ENCODE measurements around the gene FAAP20. TPM values are rescaled to one million over a fixed set of nuclear protein-coding genes. Genes with fewer than 3 reads are reported as not detected.

FAAP20 gene
- total RNA-seq, 1 experiment from 2014 or later: 72.1 TPM

DNA sequence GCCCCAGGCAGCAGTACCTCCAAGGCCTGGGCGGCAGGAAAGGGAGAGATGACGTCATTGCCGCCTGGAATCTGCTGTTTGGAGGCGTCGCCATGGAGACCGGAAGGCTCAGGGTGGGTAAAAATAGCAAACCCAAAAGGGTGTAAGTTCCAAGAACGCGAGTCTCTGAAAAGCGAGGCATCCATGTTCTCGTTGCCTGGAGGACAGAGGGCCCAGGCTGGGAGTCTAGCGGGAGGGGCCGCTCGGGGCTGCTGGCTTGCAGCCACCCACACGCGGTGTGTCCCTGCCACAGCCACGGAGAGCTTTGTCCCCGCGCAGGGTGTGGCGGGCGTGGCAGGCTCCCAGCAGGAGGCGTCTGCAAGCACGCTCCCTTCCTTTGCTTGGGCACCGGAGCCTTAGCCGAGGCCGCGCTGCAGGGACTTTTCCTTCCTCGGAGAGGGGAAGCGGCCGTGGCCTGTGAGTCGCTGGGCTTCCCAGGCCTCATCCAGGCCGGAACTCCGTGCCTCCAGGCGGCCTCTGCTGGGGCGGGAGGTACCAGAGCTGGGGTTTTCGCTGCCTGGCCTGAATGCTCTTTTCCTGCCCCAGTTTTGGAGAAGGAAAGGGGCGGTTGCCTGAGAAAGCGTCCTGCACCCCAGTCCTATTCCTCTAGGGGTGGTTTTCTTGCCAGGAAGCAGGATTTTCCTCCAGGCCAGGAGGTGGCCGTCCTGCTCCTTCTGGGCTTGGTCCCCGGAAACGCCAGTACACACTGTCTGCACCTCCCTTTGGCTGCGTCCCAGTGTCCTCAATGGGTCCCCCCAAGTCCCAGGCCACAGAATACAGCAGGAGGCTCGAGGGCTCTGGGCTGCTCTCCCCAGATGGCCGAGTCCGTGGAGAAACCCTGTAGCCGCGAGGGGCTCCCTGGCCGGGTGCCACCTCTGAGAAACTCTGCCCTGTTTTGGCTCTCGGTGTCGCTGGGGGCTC lies 18.2 kb upstream of the FAAP20 start:
- BruUV-seq (replicated peaks): TSS peak; percentile 88
- no peaks in the 10 kb centered on the region for H4K20me1 ChIP-seq (ENCODE audit: insufficient read depth)
- POLR2A ChIA-PET (ENCODE audit: unreplicated experiment): interaction anchor here (0.7 kb wide), 1 partner anchor 73 kb away, joined by 3 read pairs; no protein-coding TSS in a partner anchor
- no peaks in the 10 kb centered on the region for H3K79me2 ChIP-seq (ENCODE audit: low read depth)
- CTCF ChIA-PET: no interaction called here
- peak overlapping the region; percentile 92 for H3K4me2 ChIP-seq
- peaks cover 40% of the 10 kb centered on the region for H3K4me1 ChIP-seq (replicated peaks; ENCODE audit: insufficient read depth)
- TF ChIP-seq EZH2 (IDR thresholded peaks at IDR 0.05; ENCODE audit: low read depth): no peak
- peak; percentile 47; the same call in 1 of the 2 replicates for TF ChIP-seq CTCF (conservative IDR thresholded peaks at IDR 0.05)
- intact Hi-C loops (cut with micrococcal nuclease; ENCODE audit: unreplicated experiment): loop anchor here (1.0 to 5.0 kb wide), 2 partner anchors 13 to 79 kb away; no protein-coding TSS in a partner anchor
- no peaks in the 10 kb centered on the region for H3K27me3 ChIP-seq (ENCODE audit: insufficient read depth, low read depth)
- DNase-seq: peak; percentile 80 to 84
- peaks cover 26% of the 10 kb centered on the region; the same call in 1 of the 2 replicates for H3F3A ChIP-seq (ENCODE audit: insufficient read depth, low read depth)
- H3K36me3 ChIP-seq (ENCODE audit: low read depth): no peaks in the 10 kb centered on the region
- peak overlapping the region; percentile 51 for H3K27ac ChIP-seq
- peak overlapping the region; percentile 89 for H2AFZ ChIP-seq
- H3K9me3 ChIP-seq (ENCODE audit: insufficient read depth, low read depth): no peaks in the 10 kb centered on the region
- H3K4me3 ChIP-seq: peak overlapping the region; percentile 48; the same call in 1 of the 2 replicates
- H3K9me2 ChIP-seq (ENCODE audit: insufficient read depth): no peaks in the 10 kb centered on the region

DNA sequence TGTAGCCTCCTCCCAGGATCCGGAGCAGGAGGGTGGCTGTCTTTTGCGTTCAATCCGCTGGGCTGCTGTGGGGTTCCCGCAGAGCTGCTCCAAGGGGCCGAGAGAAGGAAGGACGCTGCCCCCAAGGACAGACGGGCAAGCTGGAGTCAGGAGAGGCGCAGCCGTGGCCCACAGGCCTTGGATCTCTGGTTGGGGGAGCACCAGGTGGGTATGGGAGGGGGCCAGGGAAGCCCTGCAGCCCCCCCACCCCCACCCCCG lies 17.6 kb upstream of the FAAP20 start:
- peak overlapping the region; percentile 92 for H3K4me2 ChIP-seq
- no TSS peak for BruUV-seq (replicated peaks)
- ChIA-PET CTCF (no interaction called here), POLR2A (ENCODE audit: unreplicated experiment) (interaction anchor here (0.7 kb wide), 1 partner anchor 72 kb away, joined by 3 read pairs; no protein-coding TSS in a partner anchor)
- H3F3A ChIP-seq (ENCODE audit: insufficient read depth, low read depth): peaks cover 30% of the 10 kb centered on the region; the same call in 1 of the 2 replicates
- H4K20me1 ChIP-seq (ENCODE audit: insufficient read depth): no peaks in the 10 kb centered on the region
- peaks cover 46% of the 10 kb centered on the region for H3K4me1 ChIP-seq (replicated peaks; ENCODE audit: insufficient read depth)
- H2AFZ ChIP-seq: no peak overlapping the region
- no peak overlapping the region for H3K27ac ChIP-seq
- no peaks in the 10 kb centered on the region for H3K79me2 ChIP-seq (ENCODE audit: low read depth)
- H3K36me3 ChIP-seq (ENCODE audit: low read depth): no peaks in the 10 kb centered on the region
- no peaks in the 10 kb centered on the region for H3K27me3 ChIP-seq (ENCODE audit: insufficient read depth, low read depth)
- TF ChIP-seq EZH2 (IDR thresholded peaks at IDR 0.05; ENCODE audit: low read depth) (no peak), CTCF (conservative IDR thresholded peaks at IDR 0.05) (no peak)
- H3K9me2 ChIP-seq (ENCODE audit: insufficient read depth): no peaks in the 10 kb centered on the region
- intact Hi-C loops (cut with micrococcal nuclease; ENCODE audit: unreplicated experiment): loop anchor here (1.0 to 5.0 kb wide), 2 partner anchors 14 to 80 kb away; no protein-coding TSS in a partner anchor
- no peak for DNase-seq
- H3K9me3 ChIP-seq (ENCODE audit: insufficient read depth, low read depth): no peaks in the 10 kb centered on the region
- no peak overlapping the region for H3K4me3 ChIP-seq

DNA sequence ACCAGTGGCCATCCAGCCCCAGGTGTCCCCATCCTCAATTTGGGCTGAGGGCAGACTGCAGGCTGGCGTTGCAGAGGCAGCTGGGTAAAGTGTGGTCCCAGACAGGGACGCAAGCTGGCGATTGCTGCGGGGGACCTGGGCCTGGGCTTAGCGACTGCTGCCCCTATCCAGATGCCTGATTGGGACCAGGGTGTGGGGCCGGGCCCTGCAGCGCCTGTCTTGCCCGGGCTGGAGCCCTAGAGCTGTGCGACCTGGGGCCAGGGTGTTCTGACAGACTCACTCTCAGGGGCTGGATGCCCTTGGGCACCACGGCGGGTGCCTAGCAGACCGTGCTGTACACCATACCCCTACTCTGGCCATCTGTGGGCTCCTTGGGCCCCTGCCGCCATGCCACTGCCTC lies 16.2 kb upstream of the FAAP20 start:
- no peak overlapping the region for H2AFZ ChIP-seq
- CTCF ChIA-PET: no interaction called here
- H3K9me2 ChIP-seq (ENCODE audit: insufficient read depth): no peaks in the 10 kb centered on the region
- H3K9me3 ChIP-seq (ENCODE audit: insufficient read depth, low read depth): no peaks in the 10 kb centered on the region
- no peaks in the 10 kb centered on the region for H4K20me1 ChIP-seq (ENCODE audit: insufficient read depth)
- no peaks in the 10 kb centered on the region for H3K36me3 ChIP-seq (ENCODE audit: low read depth)
- H3K4me3 ChIP-seq: no peak overlapping the region
- H3K4me1 ChIP-seq (replicated peaks; ENCODE audit: insufficient read depth): peaks cover 51% of the 10 kb centered on the region
- no peaks in the 10 kb centered on the region for H3K27me3 ChIP-seq (ENCODE audit: insufficient read depth, low read depth)
- H3K79me2 ChIP-seq (ENCODE audit: low read depth): no peaks in the 10 kb centered on the region
- DNase-seq: no peak
- POLR2A ChIA-PET (ENCODE audit: unreplicated experiment): no interaction called here
- TF ChIP-seq EZH2 (IDR thresholded peaks at IDR 0.05; ENCODE audit: low read depth) (no peak), CTCF (conservative IDR thresholded peaks at IDR 0.05) (no peak)
- H3F3A ChIP-seq (ENCODE audit: insufficient read depth, low read depth): peaks cover 39% of the 10 kb centered on the region; the same call in 1 of the 2 replicates
- H3K4me2 ChIP-seq: no peak overlapping the region
- no TSS peak for BruUV-seq (replicated peaks)
- intact Hi-C loops (cut with micrococcal nuclease; ENCODE audit: unreplicated experiment): loop anchor here (5.0 kb wide), 1 partner anchor 82 kb away; no protein-coding TSS in a partner anchor
- H3K27ac ChIP-seq: no peak overlapping the region

Data from PC-9 (cell line).